ENCODE measurements around the gene INHBE.
"Not testable (repeated sequence)": the region's sequence is repeated elsewhere in the genome, so short reads cannot be mapped to it uniquely, and the experiment has no call there.

The INHBE gene

GRCh38 chr12:57498132-57498502 lies 43.0 kb downstream of the INHBE start:
- no peak for DNase-seq (ENCODE audit: low read depth)

GRCh38 chr12:57498571-57498970 lies 43.5 kb downstream of the INHBE start:
- DNase-seq (ENCODE audit: low read depth) = no peak

- DNase-seq (ENCODE audit: low read depth) = no peak
Measured at GRCh38 chr12:57500213-57500612, 45.1 kb downstream of the INHBE start.

GRCh38 chr12:57502311-57502969 lies 47.3 kb downstream of the INHBE start:
- not testable (repeated sequence) for DNase-seq (ENCODE audit: low read depth)

GRCh38 chr12:57506541-57506940 lies 51.4 kb downstream of the INHBE start:
- DNase-seq (ENCODE audit: low read depth) = not testable (repeated sequence)

Data from stimulated activated CD4-positive, alpha-beta T cell treated with anti-CD3 and anti-CD28 coated beads, Interleukin-2, amount 100 ng/mL, for 4 hours (primary cell).